Stimulated activated CD4-positive, alpha-beta T cell treated with anti-CD3 and anti-CD28 coated beads, Interleukin-12 subunit alpha, Interleukin-12 subunit beta, amount 100 ng/mL, for 4 hours (primary cell): ENCODE measurements around the gene ECI1.
"Not testable (repeated sequence)": the region's sequence is repeated elsewhere in the genome, so short reads cannot be mapped to it uniquely, and the experiment has no call there.

Experiments used
- DNase-seq: peaks from one replicate; pipeline ENCODE4 v3.0.0-alpha.2; 2020

The ECI1 gene

GRCh38 chr16:2209258-2210008, 42.0 kb downstream of the ECI1 start:
- no peak for DNase-seq

- DNase-seq: no peak
Measured at GRCh38 chr16:2208772-2209171, 42.6 kb downstream of the ECI1 start.

GRCh38 chr16:2208308-2208707, 43.1 kb downstream of the ECI1 start:
- DNase-seq: no peak

GRCh38 chr16:2207872-2208271, 43.5 kb downstream of the ECI1 start:
- no peak for DNase-seq

- no peak for DNase-seq
Measured at GRCh38 chr16:2206780-2207433, 44.5 kb downstream of the ECI1 start.

GRCh38 chr16:2206420-2206779, 45.0 kb downstream of the ECI1 start:
- DNase-seq: no peak

GRCh38 chr16:2205967-2206313, 45.4 kb downstream of the ECI1 start:
- DNase-seq: peak; percentile 26

- peak; percentile 90 for DNase-seq
Measured at GRCh38 chr16:2205104-2205966, 46.1 kb downstream of the ECI1 start, which contains the start of gene MLST8. Gene MLST8 (plus strand): TSS chr16:2205454. CDS start chr16:2206086, 632 bp downstream.

- DNase-seq: no peak
Measured at GRCh38 chr16:2204416-2205103, 46.8 kb downstream of the ECI1 start.

- DNase-seq: not testable (repeated sequence)
Measured at GRCh38 chr16:2203119-2203688, 48.2 kb downstream of the ECI1 start.

- DNase-seq: no peak
Measured at GRCh38 chr16:2200313-2200712, 51.1 kb downstream of the ECI1 start.

- DNase-seq: no peak
Measured at GRCh38 chr16:2199621-2200139, 51.7 kb downstream of the ECI1 start.

- DNase-seq: no peak
Measured at GRCh38 chr16:2199095-2199494, 52.3 kb downstream of the ECI1 start.

GRCh38 chr16:2198283-2198682, 53.1 kb downstream of the ECI1 start:
- no peak for DNase-seq

GRCh38 chr16:2197765-2198164, 53.6 kb downstream of the ECI1 start:
- no peak for DNase-seq

- DNase-seq: no peak
Measured at GRCh38 chr16:2196981-2197511, 54.3 kb downstream of the ECI1 start.

- no peak for DNase-seq
Measured at GRCh38 chr16:2196162-2196980, 55.0 kb downstream of the ECI1 start, which contains the start of gene CASKIN1. Gene CASKIN1 (minus strand): TSS chr16:2196605. CDS start chr16:2196432, 173 bp downstream.

- DNase-seq: no peak
Measured at GRCh38 chr16:2195322-2196161, 55.8 kb downstream of the ECI1 start.

GRCh38 chr16:2194852-2195321, 56.5 kb downstream of the ECI1 start:
- DNase-seq: no peak
